Heart right ventricle (tissue), 16 donors: ENCODE results near the gene INAVA. TPM values are rescaled to one million over a fixed set of nuclear protein-coding genes. Genes with fewer than 3 reads are reported as not detected.

Experiments
- ATAC-seq, 8 donors: fragments of 200-7000 bp; cut with Tn5 transposase; one replicate each; pipeline ENCODE4 v1.9.1; 2020; ENCODE audit warnings: mild to moderate bottlenecking in 8 of 8, moderate library complexity in 8 of 8, moderate number of reproducible peaks in 1 of 8
- DNase-seq, 2 donors: peaks; one replicate each; pipeline ENCODE4 v3.0.0-alpha.2; 2020
- H3K27ac ChIP-seq, 10 donors: fragments of 200-600 bp; sonication (generic) in 2 of 10; one replicate each; pipeline versions ENCODE4 v1.5.0 to v1.8.0; 2020 to 2022; ENCODE audit warnings: mild to moderate bottlenecking in 3 of 10
- H3K27me3 ChIP-seq, 7 donors: fragments of 200-600 bp; one replicate each; pipeline ENCODE4 v1.8.0; 2021 to 2022; ENCODE audit warnings: mild to moderate bottlenecking in 2 of 7
- H3K36me3 ChIP-seq, 9 donors: fragments of 200-600 bp; sonication (generic) in 1 of 9; one replicate each; pipeline versions ENCODE4 v1.5.0 to v1.8.0; 2020 to 2022; ENCODE audit warnings: mild to moderate bottlenecking in 2 of 9
- H3K4me1 ChIP-seq, 9 donors: fragments of 200-600 bp; sonication (generic) in 1 of 9; one replicate each; pipeline versions ENCODE4 v1.5.0 to v1.8.0; 2020 to 2022; ENCODE audit warnings: mild to moderate bottlenecking in 4 of 9
- H3K4me3 ChIP-seq, 10 donors: fragments of 200-600 bp; sonication (generic) in 2 of 10; one replicate each; pipeline versions ENCODE4 v1.5.0 to v1.8.0; 2020 to 2022; ENCODE audit warnings: mild to moderate bottlenecking in 7 of 10, moderate library complexity in 2 of 10
- H3K9me3 ChIP-seq, 11 donors: fragments of 200-600 bp in 10 of 11; sonication (generic) in 2 of 11; one replicate each; pipeline versions ENCODE4 v1.5.0 to v1.8.0; 2013 to 2022; ENCODE audit warnings: mild to moderate bottlenecking in 2 of 11, control low read depth in 1 of 11, moderate library complexity in 1 of 11
- WGBS, 2 donors: extraction: QIAGEN DNeasy Blood & Tissue Kit; methylation state at CpG; one replicate each; pipeline ENCODE4 v1.1.7; 2013; ENCODE audit warnings: inconsistent platforms in 1 of 2; 5-methylcytosine and 5-hydroxymethylcytosine counted together
- intact Hi-C, 10 donors: fragments of 100-400 bp; cut with DNase I; formaldehyde crosslinking; loops; one replicate each; pipeline versions ENCODE4 v1.11.1 to v1.14.2; 2022
- polyA plus RNA-seq, 2 donors: library from polyadenylated mRNA; stranded (reverse); fragments of 200-250 nt; gene quantifications; one replicate each; pipeline ENCODE4 v1.2.3, GENCODE V29; 2013
- total RNA-seq, 10 donors: library from RNA; stranded (reverse); fragmentation: NEBNext Ultra II Directional in 3 of 10; extraction: Animal tissue kit (Norgen Biotek cat#: 25700) in 3 of 10; gene quantifications; one replicate each; pipeline versions ENCODE4 v1.2.1 to v1.2.4, GENCODE V29; 2021 to 2023
- TF ChIP-seq, protein P1 (sequence below), 9 donors: fragments of 200-600 bp; sonication (generic) in 2 of 9; IDR thresholded peaks; one replicate each; pipeline versions ENCODE4 v1.5.0 to v1.8.0; 2021 to 2022; ENCODE audit warnings: antibody characterized with exemption in 9 of 9, mild to moderate bottlenecking in 5 of 9, moderate library complexity in 1 of 9
- donor health status: Arrhythmogenic right ventricular cardiomyopathy.
- donor health status: ischemic (EF 13 %, LVEDD 7.1; RV severe dilation, severe dysfunction).
- donor health status: healthy with polysubstance abuse.
- donor health status: DM: no; HTN: yes; CAD: no.
- donor health status: DM: no; HTN: no; CAD: no.
- donor health status: ischemic (EF 25% LVEDD 6.9; RV normal size, moderate dysfunction).
- donor health status: ischemic (EF 25% LVEDD 5.7; RV mildly dilated, moderate dysfunction).
- donor health status: healthy.
- donor health status: DM: yes; HTN: yes; CAD: no.
- donor health status: Ischemic cardiomyopathy.
- donor health status: ischemic (EF 35%, LVEDD 5.7; RV mildly dilated, moderate dysfunction).
- donor health status: nonischemic (EF 11% LVEDD 7.7; RV severe dilation, severe dysfunction).
- donor health status: DM: yes; HTN: yes; CAD: no.
- donor health status: PGD.
- donor health status: ischemic (EF 29% LVEDD 5.4; RV normal size, mild dysfunction).
- donor health status: nonischemic (EF 23%, LVEDD 6.1; RV moderate dilation, normal function).

INAVA gene
- total and polyA plus RNA-seq, 12 donors, result 0.01 to 0.29 (median 0.11) TPM; not detected in 7

DNA sequence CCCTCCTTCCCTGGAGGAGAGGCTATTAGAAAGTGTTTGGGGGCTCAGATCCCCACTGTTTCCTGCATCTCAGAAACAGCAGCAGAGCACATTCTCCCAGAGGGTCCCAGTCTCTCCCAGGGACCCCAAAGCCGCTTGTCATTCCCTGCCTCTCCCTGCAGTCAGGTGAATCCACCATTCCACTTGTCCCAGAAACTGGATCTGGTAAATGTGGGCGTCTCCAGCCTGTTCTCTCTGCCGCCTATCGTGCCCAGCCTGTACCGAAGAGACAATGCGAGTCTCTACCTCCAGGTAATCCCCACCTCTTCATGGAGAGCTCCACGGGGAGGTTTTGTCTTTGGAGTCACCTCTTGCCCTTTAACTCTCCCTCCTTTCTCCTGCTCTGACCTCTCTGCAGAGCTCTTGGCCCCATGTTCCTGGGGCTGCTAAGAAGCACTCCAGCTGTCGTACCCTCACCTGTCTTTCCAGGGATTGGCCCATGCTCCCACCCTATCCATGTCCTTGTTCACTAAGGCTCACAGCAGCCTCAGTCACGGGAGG, 26.9 kb downstream of the INAVA start:
- Histone ChIP-seq H3K4me1 (peaks cover 0 to 8% (median 0%) of the 10 kb centered on the region in 9 donors), H3K4me3 (no peak overlapping the region), H3K27me3 (no peaks in the 10 kb centered on the region), H3K27ac (no peak overlapping the region), H3K36me3 (no peaks in the 10 kb centered on the region), H3K9me3 (no peaks in the 10 kb centered on the region)
- TF ChIP-seq, protein P1, sequence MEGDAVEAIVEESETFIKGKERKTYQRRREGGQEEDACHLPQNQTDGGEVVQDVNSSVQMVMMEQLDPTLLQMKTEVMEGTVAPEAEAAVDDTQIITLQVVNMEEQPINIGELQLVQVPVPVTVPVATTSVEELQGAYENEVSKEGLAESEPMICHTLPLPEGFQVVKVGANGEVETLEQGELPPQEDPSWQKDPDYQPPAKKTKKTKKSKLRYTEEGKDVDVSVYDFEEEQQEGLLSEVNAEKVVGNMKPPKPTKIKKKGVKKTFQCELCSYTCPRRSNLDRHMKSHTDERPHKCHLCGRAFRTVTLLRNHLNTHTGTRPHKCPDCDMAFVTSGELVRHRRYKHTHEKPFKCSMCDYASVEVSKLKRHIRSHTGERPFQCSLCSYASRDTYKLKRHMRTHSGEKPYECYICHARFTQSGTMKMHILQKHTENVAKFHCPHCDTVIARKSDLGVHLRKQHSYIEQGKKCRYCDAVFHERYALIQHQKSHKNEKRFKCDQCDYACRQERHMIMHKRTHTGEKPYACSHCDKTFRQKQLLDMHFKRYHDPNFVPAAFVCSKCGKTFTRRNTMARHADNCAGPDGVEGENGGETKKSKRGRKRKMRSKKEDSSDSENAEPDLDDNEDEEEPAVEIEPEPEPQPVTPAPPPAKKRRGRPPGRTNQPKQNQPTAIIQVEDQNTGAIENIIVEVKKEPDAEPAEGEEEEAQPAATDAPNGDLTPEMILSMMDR (IDR thresholded peaks at IDR 0.05), result no peak
- DNase-seq (no peak), ATAC-seq (no peak)
- WGBS, 2 donors, result 81 to 82% methylated on average over 9 of the region's 9 CpGs
- intact Hi-C loops, result no loop called here

- intact Hi-C loops, result no loop called here
- Histone ChIP-seq H3K27ac (no peak overlapping the region), H3K4me1 (peaks cover 0 to under 1% (median 0%) of the 10 kb centered on the region in 9 donors), H3K9me3 (no peaks in the 10 kb centered on the region), H3K4me3 (no peak overlapping the region), H3K27me3 (no peaks in the 10 kb centered on the region), H3K36me3 (no peaks in the 10 kb centered on the region)
- TF ChIP-seq, protein P1 (IDR thresholded peaks at IDR 0.05), result no peak
- WGBS, 2 donors, result 55 to 58% methylated on average over 2 of the region's 2 CpGs
- DNase-seq, result no peak
- no peak for ATAC-seq
These were observed 27.7 kb downstream of the INAVA start for GRCh38 chr1:200922406-200922805.

- WGBS, 2 donors, result 69 to 87% methylated on average over 1 of the region's 1 CpG
- DNase-seq (no peak), ATAC-seq (no peak)
- no peak overlapping the region for H3K4me3 ChIP-seq
- H3K27ac ChIP-seq, result no peak overlapping the region
- intact Hi-C loops, result no loop called here
- H3K27me3 ChIP-seq, result no peaks in the 10 kb centered on the region
- TF ChIP-seq, protein P1 (IDR thresholded peaks at IDR 0.05), result no peak
- H3K4me1 ChIP-seq, result no peaks in the 10 kb centered on the region
- no peaks in the 10 kb centered on the region for H3K9me3 ChIP-seq
- H3K36me3 ChIP-seq, result no peaks in the 10 kb centered on the region
These were observed 28.9 kb downstream of the INAVA start for GRCh38 chr1:200923601-200924000.

GRCh38 chr1:200925831-200926230, 31.1 kb downstream of the INAVA start:
- TF ChIP-seq, protein P1 (IDR thresholded peaks at IDR 0.05), result no peak
- WGBS, 2 donors, result 75 to 86% methylated on average over 4 of the region's 4 CpGs
- H3K27me3 ChIP-seq, result no peaks in the 10 kb centered on the region
- no peaks in the 10 kb centered on the region for H3K4me1 ChIP-seq
- intact Hi-C loops, result no loop called here
- no peaks in the 10 kb centered on the region for H3K36me3 ChIP-seq
- no peak overlapping the region for H3K4me3 ChIP-seq
- no peaks in the 10 kb centered on the region for H3K9me3 ChIP-seq
- H3K27ac ChIP-seq, result no peak overlapping the region
- DNase-seq, result no peak
- ATAC-seq, result no peak
